ENCODE results near the gene TK2. TPM values are rescaled to one million over a fixed set of nuclear protein-coding genes. Genes with fewer than 3 reads are reported as not detected.

The TK2 gene
- polyA plus RNA-seq, 3 donors = 29.8 to 38.9 (median 32.4) TPM

GRCh38 chr16:66554495-66554894 lies 4.6 kb upstream of the TK2 start:
- Mint-ChIP-seq H3K27me3 (ENCODE audit: low read depth in 3 of 3) (no peaks in the 10 kb centered on the region), H3K4me1 (peaks cover 68% of the 10 kb centered on the region), H3K4me3 (peak overlapping the region in 1 of 2 donors; percentile 100), H3K9me3 (no peaks in the 10 kb centered on the region), H3K27ac (peak overlapping the region in 5 of 7 donors; percentile 27 to 77 (median 38)), H3K36me3 (peaks cover 46 to 51% of the 10 kb centered on the region in 2 donors)
- Histone ChIP-seq H3K4me2 (replicated peaks; ENCODE audit: extremely low read depth, low read length, poor library complexity, severe bottlenecking) (peak overlapping the region; percentile 88), H2AFZ (ENCODE audit: insufficient read depth, low read depth, low read length, poor library complexity, severe bottlenecking) (no peak overlapping the region), H3K9ac (ENCODE audit: insufficient read depth, low read length, poor library complexity, severe bottlenecking) (no peak overlapping the region), H3K27ac (ENCODE audit: low read depth in 1 of 2, low read length in 2 of 2) (peak overlapping the region in 1 of 2 donors; percentile 86), H4K20me1 (ENCODE audit: insufficient read depth, low read length) (peaks cover 60% of the 10 kb centered on the region), H3K79me2 (ENCODE audit: insufficient read depth, low read length) (peaks cover 91% of the 10 kb centered on the region), H3K4me1 (ENCODE audit: control insufficient read depth in 1 of 2, insufficient read depth in 2 of 2, low read length in 2 of 2) (peaks cover 54 to 80% of the 10 kb centered on the region in 2 donors), H3K4me3 (replicated peaks in 1 of 3; ENCODE audit: low read depth in 2 of 3, low read length in 3 of 3) (peak overlapping the region in 1 of 3 experiments; percentile 90), H3K9me3 (replicated peaks in 1 of 2; ENCODE audit: control insufficient read depth in 1 of 2, insufficient read depth in 1 of 2, low read length in 2 of 2) (no peaks in the 10 kb centered on the region), H3K36me3 (replicated peaks in 1 of 2; ENCODE audit: control insufficient read depth in 1 of 2, insufficient read depth in 2 of 2, low read length in 2 of 2) (peaks cover 19 to 42% of the 10 kb centered on the region in 2 donors), H3K27me3 (ENCODE audit: control insufficient read depth in 2 of 2, insufficient read depth in 2 of 2, low read length in 2 of 2) (no peaks in the 10 kb centered on the region)
- no peak for TF ChIP-seq CTCF (IDR thresholded peaks at IDR 0.05)
- WGBS (ENCODE audit: insufficient coverage) = 96% methylated on average over 5 of the region's 6 CpGs
- intact Hi-C loops (cut with micrococcal nuclease) = loop anchor here (5.0 to 10.0 kb wide), 4 partner anchors 33 to 77 kb away; no protein-coding TSS in a partner anchor
- no peak for DNase-seq

DNA sequence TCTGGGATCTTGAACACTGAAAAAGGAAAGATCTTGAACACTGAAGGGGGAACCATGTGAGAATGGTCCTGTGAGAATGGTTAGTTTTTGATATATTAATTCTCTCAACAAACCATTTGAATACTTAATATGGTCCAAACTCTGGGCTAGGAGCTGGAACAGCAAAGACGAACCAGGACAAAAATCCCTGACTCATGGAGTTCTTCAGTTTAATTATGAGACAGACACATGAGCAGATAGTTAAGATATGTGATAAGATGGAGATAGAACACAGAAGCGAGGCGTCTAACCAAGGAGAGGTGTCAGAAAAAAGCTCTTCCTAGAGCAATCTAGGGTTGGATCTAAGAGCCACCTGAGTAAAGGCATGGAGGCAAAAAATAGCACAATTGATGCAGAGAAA lies 4.1 kb upstream of the TK2 start:
- peak overlapping the region in 1 of 2 donors; percentile 86 for H3K27ac ChIP-seq (ENCODE audit: low read depth in 1 of 2, low read length in 2 of 2)
- H3K9ac ChIP-seq (ENCODE audit: insufficient read depth, low read length, poor library complexity, severe bottlenecking) = no peak overlapping the region
- peaks cover 56% of the 10 kb centered on the region for H4K20me1 ChIP-seq (ENCODE audit: insufficient read depth, low read length)
- Mint-ChIP-seq H3K27me3 (ENCODE audit: low read depth in 3 of 3) (no peaks in the 10 kb centered on the region), H3K27ac (peak overlapping the region in 4 of 7 donors; percentile 42 to 97 (median 88)), H3K4me3 (peak overlapping the region; percentile 95 to 100), H3K36me3 (peaks cover 41 to 47% of the 10 kb centered on the region in 2 donors), H3K4me1 (peaks cover 71% of the 10 kb centered on the region), H3K9me3 (no peaks in the 10 kb centered on the region)
- no peak for DNase-seq
- peak overlapping the region; percentile 57 to 90 (median 71) for H3K4me3 ChIP-seq (replicated peaks in 1 of 3; ENCODE audit: low read depth in 2 of 3, low read length in 3 of 3)
- peaks cover 14 to 37% of the 10 kb centered on the region in 2 donors for H3K36me3 ChIP-seq (replicated peaks in 1 of 2; ENCODE audit: control insufficient read depth in 1 of 2, insufficient read depth in 2 of 2, low read length in 2 of 2)
- no peak for TF ChIP-seq CTCF (IDR thresholded peaks at IDR 0.05)
- H3K27me3 ChIP-seq (ENCODE audit: control insufficient read depth in 2 of 2, insufficient read depth in 2 of 2, low read length in 2 of 2) = no peaks in the 10 kb centered on the region
- H3K4me2 ChIP-seq (replicated peaks; ENCODE audit: extremely low read depth, low read length, poor library complexity, severe bottlenecking) = peak overlapping the region; percentile 88
- intact Hi-C loops (cut with micrococcal nuclease) = loop anchor here (5.0 to 10.0 kb wide), 4 partner anchors 33 to 77 kb away; no protein-coding TSS in a partner anchor
- no peaks in the 10 kb centered on the region for H3K9me3 ChIP-seq (replicated peaks in 1 of 2; ENCODE audit: control insufficient read depth in 1 of 2, insufficient read depth in 1 of 2, low read length in 2 of 2)
- H2AFZ ChIP-seq (ENCODE audit: insufficient read depth, low read depth, low read length, poor library complexity, severe bottlenecking) = no peak overlapping the region
- no CpG with 5 or more reads among the region's 3 CpGs for WGBS (ENCODE audit: insufficient coverage)
- H3K79me2 ChIP-seq (ENCODE audit: insufficient read depth, low read length) = peaks cover 89% of the 10 kb centered on the region
- peaks cover 59 to 85% of the 10 kb centered on the region in 2 donors for H3K4me1 ChIP-seq (ENCODE audit: control insufficient read depth in 1 of 2, insufficient read depth in 2 of 2, low read length in 2 of 2)

Data from CD14-positive monocyte (primary cell).